Nephron (organoid): ENCODE measurements around the gene ZNF565.

Source experiments
- H3K27ac Mint-ChIP-seq, 3 experiments: 2 replicates each; pipeline ENCODE4 v1.8.0; 2020; ENCODE audit warnings: mixed read lengths in 3 of 3, mild to moderate bottlenecking in 2 of 3, moderate library complexity in 1 of 3
- H3K27me3 Mint-ChIP-seq: 2 replicates; pipeline ENCODE4 v1.8.0; 2021; ENCODE audit warnings: low read depth, mild to moderate bottlenecking, moderate library complexity, mixed read lengths
- H3K36me3 Mint-ChIP-seq: 2 replicates; pipeline ENCODE4 v1.8.0; 2020; ENCODE audit warnings: low read depth, mixed read lengths
- H3K4me1 Mint-ChIP-seq: 2 replicates; pipeline ENCODE4 v1.8.0; 2020; ENCODE audit warnings: mixed read lengths
- H3K4me3 Mint-ChIP-seq, 3 experiments: 2 replicates each; pipeline ENCODE4 v1.8.0; 2020; ENCODE audit warnings: mild to moderate bottlenecking in 3 of 3, mixed read lengths in 3 of 3, moderate library complexity in 2 of 3
- H3K9me3 Mint-ChIP-seq: 2 replicates; pipeline ENCODE4 v1.8.0; 2020; ENCODE audit warnings: mixed read lengths
- TF ChIP-seq, protein P1 (sequence below), 3 experiments: fragments of 200-600 bp; sonication (generic); IDR thresholded peaks; one replicate each; pipeline ENCODE4 v1.5.0; 2021; ENCODE audit warnings: antibody characterized with exemption in 3 of 3; ENCODE audit not compliant: unreplicated experiment in 3 of 3

Gene ZNF565

GRCh38 chr19:36222503-36222902 is 8.0 kb upstream of the ZNF565 start:
- Mint-ChIP-seq H3K27me3 (no peaks in the 10 kb centered on the region), H3K27ac (no peak overlapping the region), H3K4me3 (no peak overlapping the region), H3K36me3 (peaks cover 80% of the 10 kb centered on the region), H3K9me3 (peaks cover 18% of the 10 kb centered on the region), H3K4me1 (peaks cover 10% of the 10 kb centered on the region)
- TF ChIP-seq, protein P1, sequence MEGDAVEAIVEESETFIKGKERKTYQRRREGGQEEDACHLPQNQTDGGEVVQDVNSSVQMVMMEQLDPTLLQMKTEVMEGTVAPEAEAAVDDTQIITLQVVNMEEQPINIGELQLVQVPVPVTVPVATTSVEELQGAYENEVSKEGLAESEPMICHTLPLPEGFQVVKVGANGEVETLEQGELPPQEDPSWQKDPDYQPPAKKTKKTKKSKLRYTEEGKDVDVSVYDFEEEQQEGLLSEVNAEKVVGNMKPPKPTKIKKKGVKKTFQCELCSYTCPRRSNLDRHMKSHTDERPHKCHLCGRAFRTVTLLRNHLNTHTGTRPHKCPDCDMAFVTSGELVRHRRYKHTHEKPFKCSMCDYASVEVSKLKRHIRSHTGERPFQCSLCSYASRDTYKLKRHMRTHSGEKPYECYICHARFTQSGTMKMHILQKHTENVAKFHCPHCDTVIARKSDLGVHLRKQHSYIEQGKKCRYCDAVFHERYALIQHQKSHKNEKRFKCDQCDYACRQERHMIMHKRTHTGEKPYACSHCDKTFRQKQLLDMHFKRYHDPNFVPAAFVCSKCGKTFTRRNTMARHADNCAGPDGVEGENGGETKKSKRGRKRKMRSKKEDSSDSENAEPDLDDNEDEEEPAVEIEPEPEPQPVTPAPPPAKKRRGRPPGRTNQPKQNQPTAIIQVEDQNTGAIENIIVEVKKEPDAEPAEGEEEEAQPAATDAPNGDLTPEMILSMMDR (IDR thresholded peaks at IDR 0.05; ENCODE audit: unreplicated experiment in 3 of 3), result no peak

DNA sequence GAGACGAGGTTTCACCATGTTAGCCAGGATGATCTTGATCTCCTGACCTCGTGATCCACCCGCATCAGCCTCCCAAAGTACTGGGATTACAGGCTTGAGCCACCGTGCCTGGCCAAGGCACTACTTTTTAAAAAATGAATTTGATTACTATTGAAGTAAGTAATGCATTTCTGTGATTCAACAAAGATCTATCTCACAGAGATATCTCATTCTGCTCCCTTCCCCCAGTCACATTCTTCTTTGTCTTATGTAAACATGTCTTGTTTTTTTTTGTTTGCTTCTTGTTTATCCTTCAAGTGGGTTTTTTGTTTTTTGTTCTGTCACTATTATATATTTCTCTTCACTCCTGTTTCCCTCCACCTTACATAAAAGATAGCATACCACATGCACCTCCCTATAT is 7.0 kb upstream of the ZNF565 start:
- Mint-ChIP-seq H3K36me3 (peaks cover 82% of the 10 kb centered on the region), H3K4me3 (peak overlapping the region in 2 of 3 experiments; percentile 2 to 35), H3K27ac (peak overlapping the region in 1 of 3 experiments; percentile 31), H3K9me3 (peaks cover 21% of the 10 kb centered on the region), H3K27me3 (no peaks in the 10 kb centered on the region), H3K4me1 (peaks cover 14% of the 10 kb centered on the region)
- TF ChIP-seq, protein P1 (IDR thresholded peaks at IDR 0.05; ENCODE audit: unreplicated experiment in 3 of 3), result no peak

DNA sequence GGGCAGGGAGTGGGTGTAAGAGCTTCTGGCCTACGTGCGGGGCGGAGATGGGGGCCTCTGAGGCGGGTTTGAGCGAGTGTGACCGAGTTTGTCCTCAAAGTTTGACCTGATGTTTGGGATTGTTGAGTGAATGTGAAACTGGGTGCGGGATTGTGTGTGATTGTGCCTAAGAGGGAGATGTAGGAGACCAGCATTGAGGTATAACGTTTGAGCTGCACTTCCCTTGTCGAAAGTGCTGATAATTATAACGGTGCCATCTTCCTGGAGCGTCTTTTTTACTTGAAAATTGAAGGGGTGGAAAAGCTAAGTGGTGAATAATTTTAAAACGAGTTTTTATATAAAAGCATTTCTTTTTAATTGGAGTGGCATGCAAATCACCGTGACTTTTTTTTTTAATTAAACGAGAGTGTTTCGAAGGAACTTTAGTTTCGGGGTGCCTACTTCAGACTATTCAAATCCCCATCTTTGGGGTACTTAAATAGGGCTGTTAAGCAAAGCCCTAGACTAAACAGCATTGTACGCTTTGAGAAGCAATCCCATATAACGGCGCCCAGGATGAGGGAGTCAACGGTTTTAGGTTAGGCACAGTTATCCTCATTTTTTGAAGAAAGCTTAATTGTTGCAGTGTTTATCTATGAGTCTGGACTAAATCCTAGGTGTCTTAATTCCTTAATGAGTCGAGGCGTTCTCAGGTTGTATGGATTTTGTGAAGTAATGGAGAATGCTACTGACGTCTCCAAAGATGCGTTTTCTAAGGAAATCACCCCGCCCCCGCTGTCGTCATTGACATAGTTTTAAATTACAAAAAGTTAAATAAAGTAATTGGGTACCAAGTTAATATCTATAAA is 1.0 kb upstream of the ZNF565 start:
- no peaks in the 10 kb centered on the region for H3K27me3 Mint-ChIP-seq
- H3K36me3 Mint-ChIP-seq, result peaks cover 38% of the 10 kb centered on the region
- TF ChIP-seq, protein P1 (IDR thresholded peaks at IDR 0.05; ENCODE audit: unreplicated experiment in 3 of 3), result no peak
- no peak overlapping the region for H3K4me3 Mint-ChIP-seq
- peaks cover 18% of the 10 kb centered on the region for H3K4me1 Mint-ChIP-seq
- no peak overlapping the region for H3K27ac Mint-ChIP-seq
- peaks cover 10% of the 10 kb centered on the region for H3K9me3 Mint-ChIP-seq

GRCh38 chr19:36212895-36213294 is 1.6 kb downstream of the ZNF565 start:
- TF ChIP-seq, protein P1 (IDR thresholded peaks at IDR 0.05; ENCODE audit: unreplicated experiment in 3 of 3), result no peak
- Mint-ChIP-seq H3K27me3 (no peaks in the 10 kb centered on the region), H3K36me3 (peaks cover 22% of the 10 kb centered on the region), H3K4me1 (peaks cover 8% of the 10 kb centered on the region), H3K27ac (no peak overlapping the region), H3K9me3 (peaks cover 3% of the 10 kb centered on the region), H3K4me3 (peak overlapping the region; percentile 63 to 69 (median 67))

DNA sequence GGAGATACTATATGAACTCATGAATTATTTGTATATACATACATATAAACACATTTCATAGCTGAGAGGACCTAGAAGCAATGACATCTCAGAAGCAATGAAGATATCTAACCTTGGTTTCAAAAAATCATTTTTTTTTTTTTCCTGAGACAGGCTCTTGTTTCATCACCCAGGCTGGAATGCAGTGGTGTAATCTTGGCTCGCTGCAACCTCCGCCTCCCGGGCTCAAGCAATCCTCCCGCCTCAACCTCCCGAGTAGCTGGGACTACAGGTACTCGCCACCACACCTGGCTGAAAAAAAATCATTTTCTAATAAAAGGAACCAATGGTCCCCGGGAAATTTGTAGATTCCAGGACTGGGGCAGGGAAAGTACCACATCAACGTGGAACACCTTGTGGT is 4.0 kb downstream of the ZNF565 start:
- Mint-ChIP-seq H3K4me3 (no peak overlapping the region), H3K4me1 (no peaks in the 10 kb centered on the region), H3K27ac (no peak overlapping the region), H3K36me3 (peaks cover 4% of the 10 kb centered on the region), H3K9me3 (no peaks in the 10 kb centered on the region), H3K27me3 (no peaks in the 10 kb centered on the region)
- TF ChIP-seq, protein P1 (IDR thresholded peaks at IDR 0.05; ENCODE audit: unreplicated experiment in 3 of 3), result no peak

- Mint-ChIP-seq H3K27ac (no peak overlapping the region), H3K4me3 (no peak overlapping the region), H3K36me3 (peaks cover 6% of the 10 kb centered on the region), H3K4me1 (no peaks in the 10 kb centered on the region), H3K9me3 (no peaks in the 10 kb centered on the region), H3K27me3 (no peaks in the 10 kb centered on the region)
- TF ChIP-seq, protein P1 (IDR thresholded peaks at IDR 0.05; ENCODE audit: unreplicated experiment in 3 of 3), result no peak
These were observed 5.1 kb downstream of the ZNF565 start for GRCh38 chr19:36209372-36209771.
